HG02938 (cell line): ENCODE data around the gene GUCY1A1.
"Not testable (repeated sequence)": the region's sequence is repeated elsewhere in the genome, so short reads cannot be mapped to it uniquely, and the experiment has no call there.

Source experiments
- ATAC-seq: cut with Tn5 transposase; IDR thresholded peaks from one replicate; pipeline ENCODE4 v1.9.1; 2021; ENCODE audit warnings: mild to moderate bottlenecking, moderate library complexity; ENCODE audit not compliant: unreplicated experiment

The GUCY1A1 gene

DNA sequence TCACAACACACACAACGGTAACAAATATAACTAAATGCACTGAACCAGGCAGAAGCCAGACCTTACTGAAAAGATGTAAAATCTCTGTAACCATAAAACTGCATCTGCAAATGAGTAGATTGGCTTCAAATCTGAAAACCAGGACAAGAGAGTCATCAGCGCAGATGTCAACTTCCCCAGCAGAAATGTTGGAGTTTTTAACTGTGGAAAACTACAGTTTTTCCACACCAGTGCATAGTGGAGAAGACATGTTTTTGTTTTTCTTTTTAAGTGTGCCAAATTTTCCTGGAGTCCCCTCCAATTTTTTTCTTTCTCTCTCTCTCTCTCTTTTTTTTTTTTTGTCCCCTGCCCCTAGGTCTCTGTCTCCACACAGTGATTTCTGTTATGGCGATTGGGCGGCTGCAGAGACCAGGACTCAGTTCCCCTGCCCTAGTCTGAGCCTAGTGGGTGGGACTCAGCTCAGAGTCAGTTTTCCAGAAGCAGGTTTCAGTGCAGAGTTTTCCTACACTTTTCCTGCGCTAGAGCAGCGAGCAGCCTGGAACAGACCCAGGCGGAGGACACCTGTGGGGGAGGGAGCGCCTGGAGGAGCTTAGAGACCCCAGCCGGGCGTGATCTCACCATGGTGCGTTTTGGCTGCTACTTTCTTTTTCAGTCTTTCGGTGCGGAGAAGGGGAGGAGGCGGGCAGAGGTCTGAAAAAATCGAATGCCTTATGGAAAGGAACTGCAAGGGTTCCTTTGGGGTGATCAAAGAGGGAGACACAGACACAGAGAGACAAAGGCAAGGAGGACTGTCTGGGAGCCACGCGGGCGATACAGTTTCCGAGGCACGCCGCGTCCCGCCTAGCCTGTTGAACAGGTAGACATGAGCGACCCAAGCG is at the start of gene GUCY1A1:
Gene GUCY1A1 (plus strand): TSS at position 505 of the 878 bp plus-strand sequence. CDS start 30,020 bp downstream, outside the sequence.
- ATAC-seq, result peak; percentile 31

DNA sequence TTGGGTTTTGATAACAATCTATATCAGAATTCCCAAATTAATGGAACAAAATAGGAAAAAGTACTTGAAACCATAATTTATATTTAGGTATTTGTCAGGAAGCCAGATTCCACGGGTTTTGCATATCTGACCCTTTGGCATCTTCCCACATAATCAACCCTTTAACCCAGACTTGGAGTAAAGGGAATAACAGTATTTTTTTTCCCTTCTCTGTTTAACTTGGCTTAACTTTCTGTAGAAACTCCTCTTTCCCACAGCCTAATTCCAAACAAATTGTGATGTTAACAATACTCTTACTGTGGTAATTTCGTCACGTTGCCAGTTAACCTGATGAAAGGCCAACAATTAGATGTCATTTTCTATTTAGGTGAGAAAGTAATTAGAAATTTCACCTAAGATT is 49.4 kb upstream of the GUCY1A1 start:
- ATAC-seq, result no peak

DNA sequence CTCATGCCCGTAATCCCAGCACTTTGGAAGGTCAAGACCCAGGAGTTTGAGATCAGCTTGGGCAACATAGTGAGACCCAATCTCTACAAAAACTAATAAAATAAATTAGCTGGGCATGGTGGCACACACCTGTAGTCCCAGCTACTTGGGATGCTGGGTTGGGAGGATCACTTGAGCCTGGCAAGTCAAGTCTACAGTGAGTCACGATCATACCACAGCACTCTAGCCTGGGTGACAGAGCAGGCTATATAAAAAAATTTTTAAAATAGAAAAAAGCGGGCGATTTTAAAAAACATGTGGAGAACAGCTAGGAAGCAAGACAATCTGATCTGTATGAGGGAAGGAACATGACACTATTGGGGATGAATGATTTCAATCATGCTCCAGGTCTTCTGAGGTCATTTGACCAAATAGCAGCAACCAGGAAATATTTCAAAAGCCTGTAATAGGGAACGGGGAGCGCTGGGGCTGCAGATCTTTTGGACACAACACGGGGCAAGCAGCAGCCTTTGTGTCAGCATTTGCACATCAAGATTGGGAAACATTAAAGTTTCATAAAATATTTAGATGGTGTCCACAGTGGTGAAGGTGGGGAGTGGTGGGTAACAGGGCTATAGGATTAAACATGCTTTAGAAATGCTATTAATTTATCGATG is 48.3 kb upstream of the GUCY1A1 start:
- ATAC-seq, result no peak

DNA sequence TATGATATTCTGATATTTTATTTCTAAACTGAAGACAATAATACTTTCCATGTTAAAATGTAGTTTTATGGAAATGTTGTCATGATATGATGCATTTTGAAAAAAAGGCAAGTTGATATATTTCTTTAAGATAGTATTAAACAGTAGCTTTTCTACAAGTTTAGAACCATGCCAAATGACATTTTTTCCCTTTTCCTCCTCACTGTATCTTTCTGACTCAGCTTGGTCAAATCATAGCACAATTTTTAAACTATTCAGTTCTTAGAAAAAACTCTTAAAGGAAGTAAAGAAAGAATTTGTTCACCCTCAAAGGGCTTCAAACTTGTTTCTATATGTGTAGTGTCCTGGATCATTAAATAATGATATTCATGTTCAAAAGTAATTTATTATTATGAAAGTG is 46.0 kb upstream of the GUCY1A1 start:
- ATAC-seq, result no peak

GRCh38 chr4:155624478-155624877 is 42.2 kb upstream of the GUCY1A1 start:
- peak; percentile 99 for ATAC-seq

DNA sequence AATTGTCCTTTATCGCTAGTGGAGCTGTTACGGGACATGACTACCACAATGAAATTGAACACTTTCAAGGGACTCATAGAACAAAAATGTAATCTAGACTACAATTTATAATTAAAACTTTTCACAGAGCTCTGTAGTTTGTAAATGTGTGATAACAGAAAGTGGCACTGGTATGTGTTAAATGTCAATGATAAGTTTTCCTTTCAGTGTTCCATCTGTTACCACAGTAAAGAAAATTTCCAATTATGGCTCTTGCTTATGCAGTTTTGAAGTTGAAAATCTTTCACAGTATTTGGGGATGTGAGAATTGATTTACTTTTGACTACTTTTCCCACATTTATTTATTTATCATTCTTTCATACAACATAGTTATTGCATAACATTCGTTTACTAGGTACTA is 40.1 kb upstream of the GUCY1A1 start:
- ATAC-seq, result no peak

DNA sequence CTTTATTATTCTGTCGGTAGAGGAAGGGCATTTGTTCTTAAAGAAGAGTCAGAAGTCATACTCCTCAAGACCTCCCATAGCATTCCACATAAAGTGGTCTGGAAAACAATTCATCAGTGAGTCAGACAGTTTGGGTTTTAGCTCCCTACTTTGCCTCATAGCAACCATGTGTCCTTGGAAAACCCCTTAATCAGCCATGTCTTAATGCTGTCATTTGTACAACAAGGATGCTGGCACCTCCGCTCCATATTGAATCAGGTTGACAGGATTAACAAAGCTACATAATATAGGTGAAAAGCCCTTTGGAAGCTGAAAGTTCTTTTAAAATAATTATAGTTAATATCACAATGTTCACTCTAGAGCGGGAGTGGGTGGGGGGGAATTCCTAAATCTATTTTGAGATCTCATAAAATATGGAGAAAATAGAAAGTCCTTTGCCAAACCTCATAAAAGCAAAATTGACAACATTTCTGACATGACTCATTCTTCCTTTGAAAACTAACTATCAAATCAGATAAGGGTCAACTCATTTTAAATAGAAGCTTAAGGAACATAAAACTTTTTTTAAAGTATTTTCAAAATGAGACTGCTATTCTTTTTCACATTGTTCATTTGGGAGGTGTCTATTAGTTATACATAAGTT is 37.3 kb upstream of the GUCY1A1 start:
- ATAC-seq, result no peak

DNA sequence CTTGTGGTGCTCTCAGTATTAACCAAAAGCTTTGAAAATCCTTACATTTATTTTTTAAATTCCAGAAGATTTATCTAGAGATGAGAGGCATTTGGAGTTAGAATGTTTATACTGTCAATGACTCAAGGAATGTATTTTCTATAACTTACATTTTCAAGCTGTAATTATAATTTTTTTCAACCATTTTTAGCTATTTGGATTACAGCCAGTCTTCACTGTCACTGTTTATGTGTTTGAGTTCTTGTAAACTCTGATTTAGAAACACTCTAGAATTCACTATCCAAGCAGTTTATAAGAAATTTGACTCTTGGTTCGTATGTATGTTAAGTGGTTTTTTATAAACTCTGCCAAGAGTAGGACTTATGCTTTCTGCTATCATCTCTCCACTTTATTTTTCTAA is 36.7 kb upstream of the GUCY1A1 start:
- no peak for ATAC-seq

DNA sequence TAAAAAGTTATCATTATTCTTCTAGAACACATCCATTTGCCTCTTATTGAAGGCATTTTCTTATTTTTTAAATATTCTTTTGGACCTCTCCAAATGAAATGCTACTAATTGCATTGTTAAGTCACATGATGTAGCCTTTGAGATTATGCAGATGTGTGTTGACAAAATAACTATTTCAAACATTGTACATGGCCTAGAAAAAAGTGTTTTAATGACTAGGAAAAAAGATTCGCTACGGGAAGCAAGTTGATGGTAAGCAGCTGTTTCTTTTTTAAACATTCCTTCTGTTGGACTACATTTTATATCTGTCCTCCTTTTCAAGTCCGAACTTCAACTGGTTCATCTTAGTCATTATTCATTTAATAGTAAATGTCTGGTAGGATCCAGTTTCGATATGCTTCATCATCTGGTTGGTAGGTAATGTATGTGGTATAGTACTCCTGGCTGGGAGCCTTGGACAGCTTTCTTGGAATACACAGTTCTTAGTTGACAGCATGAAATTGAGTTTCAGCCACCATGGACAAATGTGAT is 34.3 kb upstream of the GUCY1A1 start:
- no peak for ATAC-seq

DNA sequence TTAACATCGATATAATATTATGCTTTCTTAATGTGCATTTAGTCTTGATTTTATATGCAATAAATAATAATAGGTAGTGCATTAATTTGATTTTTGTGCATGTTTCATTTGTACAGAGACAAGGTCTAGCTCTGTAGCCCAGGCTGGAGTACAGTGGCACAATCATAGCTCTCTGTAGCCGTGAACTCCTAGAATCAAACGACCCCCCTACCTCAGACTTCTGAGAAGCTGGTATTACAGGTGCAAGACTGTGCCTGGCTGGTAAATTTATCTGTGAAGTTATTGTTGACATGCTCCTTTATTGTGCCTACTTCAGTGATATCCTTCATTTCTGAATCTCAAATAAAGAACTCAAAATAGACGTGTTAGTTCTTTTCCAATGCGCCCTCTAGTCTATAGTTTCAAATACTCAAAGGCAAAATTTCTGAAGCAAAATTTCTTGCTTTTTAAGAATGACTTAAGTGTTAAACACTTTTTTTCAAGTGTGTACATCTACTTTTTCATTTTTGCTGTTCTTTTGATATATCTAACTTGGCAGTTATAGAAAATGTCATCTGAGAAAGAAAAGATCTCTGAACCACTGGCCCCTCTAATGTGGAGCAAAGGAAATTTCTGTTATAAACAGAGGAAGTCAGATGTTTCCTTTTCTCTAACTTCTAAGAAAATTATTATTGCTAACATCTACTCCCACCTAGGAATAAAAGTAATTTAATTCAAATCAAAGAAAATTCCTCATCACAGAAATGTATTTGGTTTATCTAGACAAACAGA is 28.3 kb upstream of the GUCY1A1 start:
- ATAC-seq, result no peak

DNA sequence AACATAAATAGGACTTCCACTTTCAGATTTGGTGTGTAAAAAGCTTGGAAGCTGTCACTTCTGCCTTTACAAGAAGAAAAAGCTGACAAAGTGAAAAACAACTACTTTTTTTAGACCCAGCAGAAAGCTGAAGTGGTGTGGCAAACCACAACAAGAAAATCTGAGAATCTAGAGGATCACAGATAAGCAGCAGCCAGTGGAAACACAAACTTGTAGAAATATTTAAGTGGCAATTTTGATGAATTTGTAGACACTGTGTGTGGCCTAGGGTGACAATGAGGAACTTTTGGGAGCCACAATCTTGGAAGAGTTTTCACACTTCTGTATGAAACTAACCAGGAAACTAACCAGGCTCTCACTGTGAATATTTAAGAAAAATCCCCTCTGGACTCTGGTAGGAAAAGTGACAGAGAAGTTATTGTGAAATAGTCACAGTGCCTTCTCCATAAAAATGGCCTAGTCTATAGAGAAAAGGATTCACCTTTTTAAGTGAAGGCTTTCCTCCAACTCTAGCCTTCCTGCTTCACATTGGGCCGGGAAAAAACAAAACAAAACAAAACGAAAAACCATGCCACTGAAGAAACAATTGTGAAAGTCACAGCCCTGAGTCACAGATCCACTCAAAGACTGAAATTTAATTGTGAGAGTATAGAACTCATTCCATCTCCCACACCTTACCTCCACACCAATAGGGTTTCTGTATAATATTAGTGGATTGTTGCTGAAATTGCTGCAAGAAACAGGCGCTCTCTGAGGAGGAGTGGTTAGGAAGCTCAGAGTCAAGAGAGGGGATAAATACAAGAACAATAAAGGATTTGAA is 26.7 kb upstream of the GUCY1A1 start:
- peak; percentile 85 for ATAC-seq

- no peak for ATAC-seq
These were observed 25.9 kb upstream of the GUCY1A1 start for GRCh38 chr4:155640751-155641150.

DNA sequence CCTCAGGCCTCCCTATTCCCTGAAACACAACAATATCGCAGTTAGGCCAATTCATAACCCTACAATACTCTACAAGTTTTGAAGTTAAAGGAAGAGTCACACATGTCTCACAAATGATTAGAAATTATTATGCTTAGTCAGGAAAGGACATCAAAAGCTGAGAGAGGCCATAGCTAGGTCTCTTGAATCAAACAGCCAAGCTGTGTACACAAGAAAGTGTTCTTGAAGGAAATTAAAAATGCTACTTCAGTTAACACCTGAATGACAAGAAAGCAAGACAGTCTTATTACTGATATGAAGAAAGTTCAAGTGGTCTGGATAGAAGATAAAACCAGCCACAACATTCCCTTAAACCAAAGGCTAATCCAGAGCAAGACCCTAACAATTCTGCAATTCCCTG is 23.6 kb upstream of the GUCY1A1 start:
- ATAC-seq, result no peak

DNA sequence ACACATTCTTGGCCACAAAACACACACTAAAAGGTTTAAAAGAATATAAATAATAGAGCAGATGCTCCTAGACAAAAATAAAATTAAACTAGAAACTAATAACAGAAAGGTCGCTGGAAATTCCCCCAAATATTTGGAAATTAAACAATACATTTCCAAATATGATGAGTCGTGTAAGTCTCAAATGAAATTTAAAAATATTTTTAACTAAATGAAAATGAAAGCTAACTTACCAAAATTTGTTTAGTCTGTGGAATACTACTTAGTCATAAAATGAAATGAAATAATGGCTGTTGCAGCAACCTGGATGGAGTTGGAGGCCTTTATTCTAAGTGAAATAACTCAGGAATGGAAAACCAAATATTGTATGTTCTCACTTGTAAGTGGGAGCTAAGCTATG is 20.6 kb upstream of the GUCY1A1 start:
- ATAC-seq, result no peak

DNA sequence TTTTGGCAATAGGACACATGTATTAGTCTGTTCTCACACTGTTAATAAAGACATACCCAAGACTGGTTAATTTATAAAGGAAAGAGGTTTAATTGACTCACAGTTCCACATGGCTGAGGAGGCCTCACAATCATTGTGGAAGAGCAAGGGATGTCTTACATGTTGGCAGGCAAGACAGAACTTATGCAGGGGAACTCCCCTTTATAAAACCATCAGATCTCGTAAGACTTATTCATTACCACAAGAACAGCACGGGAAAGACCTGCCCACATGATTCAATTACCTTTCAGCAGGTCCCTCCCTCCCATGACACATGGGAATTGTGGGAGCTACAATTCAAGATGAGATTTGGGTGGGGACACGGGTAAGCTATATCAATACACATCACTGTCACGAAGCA is 15.9 kb upstream of the GUCY1A1 start:
- ATAC-seq, result not testable (repeated sequence)

GRCh38 chr4:155653052-155653451 is 13.6 kb upstream of the GUCY1A1 start:
- no peak for ATAC-seq

- ATAC-seq, result no peak
These were observed 10.6 kb upstream of the GUCY1A1 start for GRCh38 chr4:155656025-155656424.

DNA sequence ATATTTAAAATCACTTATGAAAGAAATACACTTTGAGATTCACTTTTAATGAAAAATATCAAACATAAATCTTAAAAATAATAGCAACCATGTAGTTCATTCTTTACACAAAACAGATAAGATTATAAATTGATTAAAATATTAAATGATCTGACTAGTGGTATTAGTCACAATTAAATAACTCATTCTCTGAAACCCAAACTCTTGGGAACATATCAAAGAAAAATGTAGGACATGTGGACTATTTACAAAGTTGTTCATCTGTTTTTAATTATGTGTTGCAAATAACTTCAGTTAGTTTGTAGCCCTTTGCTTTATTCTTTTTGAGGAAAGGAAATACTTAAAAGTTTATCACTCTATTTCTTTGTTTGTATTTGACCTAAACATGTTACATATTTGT is 9.5 kb upstream of the GUCY1A1 start:
- ATAC-seq, result no peak

DNA sequence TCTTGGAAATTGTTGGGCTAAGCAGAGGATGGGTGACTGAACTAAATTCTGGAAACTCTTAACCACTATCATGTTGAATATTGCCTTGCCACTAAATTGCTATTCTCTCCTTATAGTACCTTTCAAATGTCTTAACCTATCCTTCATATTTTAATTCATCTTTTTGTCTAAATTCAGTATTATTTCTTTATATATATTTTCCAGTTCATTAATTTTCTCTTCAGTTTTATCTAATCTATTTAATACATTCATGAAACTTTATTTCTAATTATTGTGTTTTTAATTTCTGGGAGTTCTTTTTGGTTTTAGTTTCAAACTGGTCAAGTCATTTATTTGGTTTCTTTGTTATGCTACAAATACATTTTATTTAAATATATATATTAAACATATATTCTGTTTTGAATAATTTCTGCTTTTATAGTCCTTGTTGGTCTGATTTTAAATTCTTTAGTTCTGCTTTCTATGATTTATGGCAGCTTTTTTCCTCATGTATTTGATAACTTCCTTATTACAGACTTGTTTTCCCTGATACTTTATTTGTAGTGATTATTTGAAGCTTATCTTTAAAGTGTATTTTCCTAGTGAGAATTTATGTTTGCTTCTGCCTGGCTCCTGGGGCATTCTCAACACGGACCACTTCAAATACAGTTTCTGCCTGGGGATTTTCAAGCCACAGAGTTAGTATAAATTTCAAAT is 8.5 kb upstream of the GUCY1A1 start:
- ATAC-seq, result no peak
